NB4 (cell line): ENCODE measurements around the gene LRMDA.

Source experiments
- MAX ChIP-seq: IDR thresholded peaks from 2 replicates; pipeline ENCODE4 v1.6.1; 2011; ENCODE audit warnings: low read depth, low read length
- POLR2A ChIP-seq: IDR thresholded peaks from 2 replicates; pipeline ENCODE4 v1.6.1; 2011; ENCODE audit warnings: mild to moderate bottlenecking; ENCODE audit not compliant: insufficient read length; ENCODE audit errors: extremely low read depth
- TF ChIP-seq, protein P1 (sequence below): IDR thresholded peaks from one replicate; pipeline ENCODE4 v1.5.1; 2012; ENCODE audit warnings: low read depth, low read length

- TF ChIP-seq POLR2A: no peak
- TF ChIP-seq, protein P1, sequence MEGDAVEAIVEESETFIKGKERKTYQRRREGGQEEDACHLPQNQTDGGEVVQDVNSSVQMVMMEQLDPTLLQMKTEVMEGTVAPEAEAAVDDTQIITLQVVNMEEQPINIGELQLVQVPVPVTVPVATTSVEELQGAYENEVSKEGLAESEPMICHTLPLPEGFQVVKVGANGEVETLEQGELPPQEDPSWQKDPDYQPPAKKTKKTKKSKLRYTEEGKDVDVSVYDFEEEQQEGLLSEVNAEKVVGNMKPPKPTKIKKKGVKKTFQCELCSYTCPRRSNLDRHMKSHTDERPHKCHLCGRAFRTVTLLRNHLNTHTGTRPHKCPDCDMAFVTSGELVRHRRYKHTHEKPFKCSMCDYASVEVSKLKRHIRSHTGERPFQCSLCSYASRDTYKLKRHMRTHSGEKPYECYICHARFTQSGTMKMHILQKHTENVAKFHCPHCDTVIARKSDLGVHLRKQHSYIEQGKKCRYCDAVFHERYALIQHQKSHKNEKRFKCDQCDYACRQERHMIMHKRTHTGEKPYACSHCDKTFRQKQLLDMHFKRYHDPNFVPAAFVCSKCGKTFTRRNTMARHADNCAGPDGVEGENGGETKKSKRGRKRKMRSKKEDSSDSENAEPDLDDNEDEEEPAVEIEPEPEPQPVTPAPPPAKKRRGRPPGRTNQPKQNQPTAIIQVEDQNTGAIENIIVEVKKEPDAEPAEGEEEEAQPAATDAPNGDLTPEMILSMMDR: no peak
- TF ChIP-seq MAX: no peak
Observed at GRCh38 chr10:76297358-76297757, 865.9 kb downstream of the LRMDA start.
